Measurements from ENCODE around the gene CDKN1A.
A peak's percentile ranks its signal among the peaks of the same experiment; 100 is the strongest.

CDKN1A gene

GRCh38 chr6:36678488-36679042 is at the start of gene CDKN1A:
Gene CDKN1A, plus strand, starts transcription at chr6:36678714. Its CDS starts 5,388 bp downstream, at chr6:36684102.
- peaks cover 17% of the 10 kb centered on the region; the same call in 1 of the 2 replicates for H3K4me1 ChIP-seq (ENCODE audit: insufficient read depth, low read length)
- H3K9ac ChIP-seq (ENCODE audit: low read depth, low read length) = peak within 1 kb of the TSS; percentile 78
- peaks cover 18% of the 10 kb centered on the region for H3K36me3 ChIP-seq (ENCODE audit: insufficient read depth, low read length)
- H3K9me3 ChIP-seq (ENCODE audit: control insufficient read depth, insufficient read depth, low read length) = no peaks in the 10 kb centered on the region

- peaks cover 3% of the 10 kb centered on the region; the same call in 1 of the 2 replicates for H3K4me1 ChIP-seq (ENCODE audit: insufficient read depth, low read length)
- no peak overlapping the region for H3K9ac ChIP-seq (ENCODE audit: low read depth, low read length)
- H3K36me3 ChIP-seq (ENCODE audit: insufficient read depth, low read length) = no peaks in the 10 kb centered on the region
- H3K9me3 ChIP-seq (ENCODE audit: control insufficient read depth, insufficient read depth, low read length) = no peaks in the 10 kb centered on the region
Measured at GRCh38 chr6:36629784-36630183, 48.7 kb upstream of the CDKN1A start.

GRCh38 chr6:36631326-36632011 is 47.0 kb upstream of the CDKN1A start:
- Histone ChIP-seq H3K36me3 (ENCODE audit: insufficient read depth, low read length) (no peaks in the 10 kb centered on the region), H3K9ac (ENCODE audit: low read depth, low read length) (no peak overlapping the region), H3K4me1 (ENCODE audit: insufficient read depth, low read length) (no peaks in the 10 kb centered on the region; the same call in 1 of the 2 replicates), H3K9me3 (ENCODE audit: control insufficient read depth, insufficient read depth, low read length) (no peaks in the 10 kb centered on the region)

GRCh38 chr6:36633370-36633769 is 45.1 kb upstream of the CDKN1A start:
- Histone ChIP-seq H3K9me3 (ENCODE audit: control insufficient read depth, insufficient read depth, low read length) (no peaks in the 10 kb centered on the region), H3K9ac (ENCODE audit: low read depth, low read length) (no peak overlapping the region), H3K4me1 (ENCODE audit: insufficient read depth, low read length) (peaks cover 3% of the 10 kb centered on the region; the same call in 1 of the 2 replicates), H3K36me3 (ENCODE audit: insufficient read depth, low read length) (no peaks in the 10 kb centered on the region)

GRCh38 chr6:36633915-36634314 is 44.6 kb upstream of the CDKN1A start:
- no peaks in the 10 kb centered on the region for H3K9me3 ChIP-seq (ENCODE audit: control insufficient read depth, insufficient read depth, low read length)
- no peaks in the 10 kb centered on the region for H3K36me3 ChIP-seq (ENCODE audit: insufficient read depth, low read length)
- H3K4me1 ChIP-seq (ENCODE audit: insufficient read depth, low read length) = peaks cover 3% of the 10 kb centered on the region; the same call in 1 of the 2 replicates
- no peak overlapping the region for H3K9ac ChIP-seq (ENCODE audit: low read depth, low read length)

GRCh38 chr6:36634317-36635108 is 44.0 kb upstream of the CDKN1A start:
- H3K9me3 ChIP-seq (ENCODE audit: control insufficient read depth, insufficient read depth, low read length) = no peaks in the 10 kb centered on the region
- H3K9ac ChIP-seq (ENCODE audit: low read depth, low read length) = no peak overlapping the region
- peaks cover 3% of the 10 kb centered on the region; the same call in 1 of the 2 replicates for H3K4me1 ChIP-seq (ENCODE audit: insufficient read depth, low read length)
- H3K36me3 ChIP-seq (ENCODE audit: insufficient read depth, low read length) = no peaks in the 10 kb centered on the region

GRCh38 chr6:36636283-36636682 is 42.2 kb upstream of the CDKN1A start:
- H3K9ac ChIP-seq (ENCODE audit: low read depth, low read length) = no peak overlapping the region
- no peaks in the 10 kb centered on the region for H3K36me3 ChIP-seq (ENCODE audit: insufficient read depth, low read length)
- peaks cover 5% of the 10 kb centered on the region; the same call in 1 of the 2 replicates for H3K4me1 ChIP-seq (ENCODE audit: insufficient read depth, low read length)
- H3K9me3 ChIP-seq (ENCODE audit: control insufficient read depth, insufficient read depth, low read length) = no peaks in the 10 kb centered on the region

- Histone ChIP-seq H3K4me1 (ENCODE audit: insufficient read depth, low read length) (peaks cover 8% of the 10 kb centered on the region; the same call in 1 of the 2 replicates), H3K9me3 (ENCODE audit: control insufficient read depth, insufficient read depth, low read length) (no peaks in the 10 kb centered on the region), H3K36me3 (ENCODE audit: insufficient read depth, low read length) (no peaks in the 10 kb centered on the region), H3K9ac (ENCODE audit: low read depth, low read length) (no peak overlapping the region)
Measured at GRCh38 chr6:36636687-36637418, 41.7 kb upstream of the CDKN1A start.

- peaks cover 8% of the 10 kb centered on the region; the same call in 1 of the 2 replicates for H3K4me1 ChIP-seq (ENCODE audit: insufficient read depth, low read length)
- no peaks in the 10 kb centered on the region for H3K36me3 ChIP-seq (ENCODE audit: insufficient read depth, low read length)
- H3K9ac ChIP-seq (ENCODE audit: low read depth, low read length) = no peak overlapping the region
- no peaks in the 10 kb centered on the region for H3K9me3 ChIP-seq (ENCODE audit: control insufficient read depth, insufficient read depth, low read length)
Measured at GRCh38 chr6:36638579-36638978, 39.9 kb upstream of the CDKN1A start.

- H3K9me3 ChIP-seq (ENCODE audit: control insufficient read depth, insufficient read depth, low read length) = no peaks in the 10 kb centered on the region
- H3K4me1 ChIP-seq (ENCODE audit: insufficient read depth, low read length) = peaks cover 8% of the 10 kb centered on the region; the same call in 1 of the 2 replicates
- H3K36me3 ChIP-seq (ENCODE audit: insufficient read depth, low read length) = no peaks in the 10 kb centered on the region
- H3K9ac ChIP-seq (ENCODE audit: low read depth, low read length) = no peak overlapping the region
Measured at GRCh38 chr6:36639171-36639808, 39.2 kb upstream of the CDKN1A start.

- Histone ChIP-seq H3K9ac (ENCODE audit: low read depth, low read length) (no peak overlapping the region), H3K36me3 (ENCODE audit: insufficient read depth, low read length) (no peaks in the 10 kb centered on the region), H3K4me1 (ENCODE audit: insufficient read depth, low read length) (peaks cover 8% of the 10 kb centered on the region; the same call in 1 of the 2 replicates), H3K9me3 (ENCODE audit: control insufficient read depth, insufficient read depth, low read length) (no peaks in the 10 kb centered on the region)
Measured at GRCh38 chr6:36641543-36641942, 37.0 kb upstream of the CDKN1A start.

- Histone ChIP-seq H3K9ac (ENCODE audit: low read depth, low read length) (no peak overlapping the region), H3K9me3 (ENCODE audit: control insufficient read depth, insufficient read depth, low read length) (no peaks in the 10 kb centered on the region), H3K36me3 (ENCODE audit: insufficient read depth, low read length) (no peaks in the 10 kb centered on the region), H3K4me1 (ENCODE audit: insufficient read depth, low read length) (peaks cover 5% of the 10 kb centered on the region; the same call in 1 of the 2 replicates)
Measured at GRCh38 chr6:36642913-36643817, 35.3 kb upstream of the CDKN1A start.

- H3K9ac ChIP-seq (ENCODE audit: low read depth, low read length) = no peak overlapping the region
- H3K36me3 ChIP-seq (ENCODE audit: insufficient read depth, low read length) = no peaks in the 10 kb centered on the region
- H3K4me1 ChIP-seq (ENCODE audit: insufficient read depth, low read length) = peaks cover 5% of the 10 kb centered on the region; the same call in 1 of the 2 replicates
- H3K9me3 ChIP-seq (ENCODE audit: control insufficient read depth, insufficient read depth, low read length) = no peaks in the 10 kb centered on the region
Measured at GRCh38 chr6:36643977-36644376, 34.5 kb upstream of the CDKN1A start.
